Activated naive CD4-positive, alpha-beta T cell treated with anti-CD3 and anti-CD28 coated beads, Interleukin-2, amount 50 U/mL, for 24 hours (primary cell): ENCODE results near the gene GPR31.

Source experiments
- H3K27ac Mint-ChIP-seq: one replicate; pipeline ENCODE4 v1.8.0; 2021; ENCODE audit warnings: mild to moderate bottlenecking, mixed read lengths
- H3K27me3 Mint-ChIP-seq: one replicate; pipeline ENCODE4 v1.8.0; 2021; ENCODE audit warnings: mixed read lengths
- H3K36me3 Mint-ChIP-seq: one replicate; pipeline ENCODE4 v1.8.0; 2021; ENCODE audit warnings: mixed read lengths
- H3K4me1 Mint-ChIP-seq: one replicate; pipeline ENCODE4 v1.8.0; 2021; ENCODE audit warnings: mixed read lengths
- H3K4me3 Mint-ChIP-seq: one replicate; pipeline ENCODE4 v1.8.0; 2021; ENCODE audit warnings: mild to moderate bottlenecking, mixed read lengths
- H3K9me3 Mint-ChIP-seq: one replicate; pipeline ENCODE4 v1.8.0; 2021; ENCODE audit warnings: mixed read lengths

GPR31 gene

GRCh38 chr6:167134448-167135328 lies 23.1 kb downstream of the GPR31 start:
- Mint-ChIP-seq H3K27ac (no peak overlapping the region), H3K27me3 (no peaks in the 10 kb centered on the region), H3K4me1 (peaks cover 5% of the 10 kb centered on the region), H3K4me3 (no peak overlapping the region), H3K9me3 (no peaks in the 10 kb centered on the region), H3K36me3 (no peaks in the 10 kb centered on the region)

- peaks cover 5% of the 10 kb centered on the region for H3K4me1 Mint-ChIP-seq
- no peaks in the 10 kb centered on the region for H3K9me3 Mint-ChIP-seq
- no peaks in the 10 kb centered on the region for H3K27me3 Mint-ChIP-seq
- H3K4me3 Mint-ChIP-seq, result no peak overlapping the region
- H3K36me3 Mint-ChIP-seq, result no peaks in the 10 kb centered on the region
- no peak overlapping the region for H3K27ac Mint-ChIP-seq
These were observed 26.8 kb downstream of the GPR31 start for GRCh38 chr6:167130712-167131684.

DNA sequence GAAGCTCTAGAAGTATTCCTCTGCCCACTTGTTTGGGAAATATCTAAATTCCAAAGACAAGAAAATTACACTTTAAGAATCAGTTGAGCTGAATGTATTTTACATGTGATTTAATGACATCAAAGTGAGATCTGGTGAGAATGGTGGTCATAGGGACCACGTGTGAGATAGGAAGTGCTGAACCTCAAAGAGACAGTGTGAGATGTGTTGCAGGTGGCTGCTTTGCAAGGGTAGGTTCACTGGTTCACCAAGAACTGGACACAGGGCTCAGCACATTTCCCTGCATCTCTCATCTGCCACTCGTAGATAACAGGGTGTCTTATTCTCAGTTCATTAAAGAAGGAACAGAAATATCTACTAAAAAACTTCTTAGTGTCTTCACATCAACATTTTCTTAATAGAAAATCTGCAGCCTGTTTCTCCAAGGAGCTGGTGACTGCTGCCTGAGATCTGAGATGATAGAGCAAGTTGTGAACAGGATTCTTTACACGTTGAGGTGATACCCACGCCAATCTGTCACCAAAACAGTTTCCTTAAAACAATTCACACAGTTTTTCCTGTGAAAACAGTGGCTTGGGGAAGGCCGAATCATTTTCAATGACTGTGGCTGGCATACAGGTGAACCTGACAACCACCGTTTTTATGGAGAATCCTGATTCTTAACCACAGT lies 27.6 kb downstream of the GPR31 start:
- H3K4me1 Mint-ChIP-seq, result peaks cover 5% of the 10 kb centered on the region
- no peaks in the 10 kb centered on the region for H3K27me3 Mint-ChIP-seq
- peak overlapping the region; percentile 2 for H3K27ac Mint-ChIP-seq
- no peak overlapping the region for H3K4me3 Mint-ChIP-seq
- no peaks in the 10 kb centered on the region for H3K36me3 Mint-ChIP-seq
- no peaks in the 10 kb centered on the region for H3K9me3 Mint-ChIP-seq

DNA sequence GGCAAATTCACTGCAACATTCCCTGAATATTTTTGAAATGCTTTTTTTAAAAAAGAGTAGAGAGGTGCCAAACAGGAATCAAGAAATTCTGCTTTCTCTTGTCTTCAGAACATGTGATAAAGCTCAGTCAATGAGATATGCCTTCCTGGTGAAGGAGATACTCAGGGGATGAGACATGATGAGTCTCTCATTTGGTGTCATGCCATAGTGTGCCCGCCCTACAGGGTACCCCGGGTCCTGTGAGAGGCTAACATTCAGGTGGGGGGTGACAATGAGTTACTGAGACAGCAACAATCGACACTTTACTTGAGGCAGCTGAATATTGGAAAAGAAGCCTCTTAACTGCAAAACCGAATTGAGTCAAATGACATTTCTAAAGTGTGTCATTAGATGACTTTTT lies 28.2 kb downstream of the GPR31 start:
- Mint-ChIP-seq H3K4me1 (peaks cover 5% of the 10 kb centered on the region), H3K9me3 (no peaks in the 10 kb centered on the region), H3K27ac (peak overlapping the region; percentile 2), H3K36me3 (no peaks in the 10 kb centered on the region), H3K27me3 (no peaks in the 10 kb centered on the region), H3K4me3 (no peak overlapping the region)

DNA sequence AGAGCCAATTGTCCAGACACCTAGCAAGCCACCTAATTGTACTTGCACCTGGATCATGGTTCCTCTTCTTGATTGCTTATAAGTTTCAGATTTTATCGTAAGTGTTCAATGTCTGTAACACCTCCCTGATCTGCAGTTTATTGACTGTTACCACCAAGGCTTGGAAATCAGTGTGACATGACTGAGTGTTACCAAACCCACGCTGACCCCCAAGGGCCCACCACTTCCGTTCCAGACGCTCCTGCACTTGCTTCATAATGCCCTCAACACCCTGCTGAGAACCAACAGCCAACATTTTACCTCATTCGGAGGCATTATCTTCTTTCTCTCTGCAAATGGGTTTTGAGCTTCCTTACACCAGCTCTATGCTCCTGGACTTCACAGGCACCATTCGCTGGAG lies 28.6 kb downstream of the GPR31 start:
- no peaks in the 10 kb centered on the region for H3K36me3 Mint-ChIP-seq
- no peaks in the 10 kb centered on the region for H3K27me3 Mint-ChIP-seq
- no peak overlapping the region for H3K4me3 Mint-ChIP-seq
- H3K9me3 Mint-ChIP-seq, result no peaks in the 10 kb centered on the region
- peaks cover 5% of the 10 kb centered on the region for H3K4me1 Mint-ChIP-seq
- H3K27ac Mint-ChIP-seq, result no peak overlapping the region

DNA sequence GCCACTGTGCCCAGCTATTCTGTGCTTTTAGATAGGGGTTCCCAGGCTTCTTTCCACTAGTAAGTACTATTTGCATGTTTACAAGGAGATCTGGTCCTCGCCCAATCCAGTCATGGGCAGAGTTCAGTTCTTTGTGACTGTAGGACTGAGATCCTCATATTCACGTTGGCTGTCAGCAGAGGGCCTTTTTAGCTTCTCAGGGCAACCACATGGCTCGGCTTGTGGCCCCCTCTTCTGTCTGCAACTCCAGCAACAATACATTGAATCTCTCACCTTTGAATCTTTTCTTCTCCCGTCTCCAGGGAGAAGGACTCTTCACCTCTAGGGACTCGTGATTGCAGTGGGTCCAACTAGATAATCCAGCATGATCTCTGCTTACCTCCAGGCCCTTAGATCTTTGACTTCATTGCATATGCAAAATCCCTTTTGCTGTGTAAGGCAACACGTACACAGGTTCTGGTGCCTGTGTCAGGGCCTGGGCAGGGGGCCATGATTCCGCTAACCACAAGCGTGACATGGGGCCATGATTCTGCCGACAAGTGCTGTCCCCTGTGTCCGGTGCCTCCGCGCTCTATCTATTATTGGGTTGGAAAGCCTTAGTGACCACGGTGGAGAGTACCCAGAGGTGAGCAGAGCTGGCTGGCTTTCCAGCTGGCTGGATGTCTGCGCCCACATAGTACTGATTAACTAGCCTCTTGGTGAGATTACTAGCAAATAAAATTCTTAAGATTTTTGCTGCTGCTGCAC lies 29.8 kb downstream of the GPR31 start:
- Mint-ChIP-seq H3K9me3 (no peaks in the 10 kb centered on the region), H3K4me1 (peaks cover 11% of the 10 kb centered on the region), H3K4me3 (no peak overlapping the region), H3K27ac (no peak overlapping the region), H3K36me3 (no peaks in the 10 kb centered on the region), H3K27me3 (no peaks in the 10 kb centered on the region)

GRCh38 chr6:167125855-167126349 lies 31.9 kb downstream of the GPR31 start:
- H3K27me3 Mint-ChIP-seq, result no peaks in the 10 kb centered on the region
- H3K4me3 Mint-ChIP-seq, result no peak overlapping the region
- H3K27ac Mint-ChIP-seq, result no peak overlapping the region
- no peaks in the 10 kb centered on the region for H3K36me3 Mint-ChIP-seq
- H3K4me1 Mint-ChIP-seq, result peaks cover 31% of the 10 kb centered on the region
- H3K9me3 Mint-ChIP-seq, result no peaks in the 10 kb centered on the region

DNA sequence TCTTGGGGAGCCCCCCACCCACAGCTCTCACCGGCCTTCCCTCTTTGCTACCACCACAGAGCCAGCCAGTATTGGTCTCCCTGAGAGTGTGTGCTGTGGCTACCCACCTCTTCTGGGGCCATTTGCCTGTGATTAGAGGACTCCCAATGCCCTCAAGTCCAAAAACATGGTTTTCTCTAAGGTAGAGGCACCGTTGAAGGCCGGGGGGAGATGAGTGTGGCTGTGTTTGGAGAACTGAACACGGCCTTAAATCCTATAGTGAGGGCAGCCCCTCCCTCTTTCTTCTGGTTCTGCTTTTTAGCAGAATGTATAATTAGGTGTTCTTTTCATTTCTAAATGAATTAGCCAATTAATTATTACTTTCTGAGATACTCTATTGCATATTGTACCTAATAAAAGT lies 32.4 kb downstream of the GPR31 start:
- no peak overlapping the region for H3K27ac Mint-ChIP-seq
- H3K4me3 Mint-ChIP-seq, result no peak overlapping the region
- no peaks in the 10 kb centered on the region for H3K36me3 Mint-ChIP-seq
- H3K27me3 Mint-ChIP-seq, result no peaks in the 10 kb centered on the region
- no peaks in the 10 kb centered on the region for H3K9me3 Mint-ChIP-seq
- H3K4me1 Mint-ChIP-seq, result peaks cover 36% of the 10 kb centered on the region

- Mint-ChIP-seq H3K27ac (no peak overlapping the region), H3K9me3 (no peaks in the 10 kb centered on the region), H3K36me3 (no peaks in the 10 kb centered on the region), H3K4me3 (no peak overlapping the region), H3K4me1 (peaks cover 38% of the 10 kb centered on the region), H3K27me3 (no peaks in the 10 kb centered on the region)
These were observed 33.0 kb downstream of the GPR31 start for GRCh38 chr6:167124753-167125152.

GRCh38 chr6:167122827-167123657 lies 34.7 kb downstream of the GPR31 start, which contains the start of gene CCR6:
CCR6 (plus strand) TSS chr6:167123096; CDS start chr6:167136135, 13,039 bp downstream.
- Mint-ChIP-seq H3K27me3 (no peaks in the 10 kb centered on the region), H3K4me3 (peak within 1 kb of the TSS; percentile 57)

DNA sequence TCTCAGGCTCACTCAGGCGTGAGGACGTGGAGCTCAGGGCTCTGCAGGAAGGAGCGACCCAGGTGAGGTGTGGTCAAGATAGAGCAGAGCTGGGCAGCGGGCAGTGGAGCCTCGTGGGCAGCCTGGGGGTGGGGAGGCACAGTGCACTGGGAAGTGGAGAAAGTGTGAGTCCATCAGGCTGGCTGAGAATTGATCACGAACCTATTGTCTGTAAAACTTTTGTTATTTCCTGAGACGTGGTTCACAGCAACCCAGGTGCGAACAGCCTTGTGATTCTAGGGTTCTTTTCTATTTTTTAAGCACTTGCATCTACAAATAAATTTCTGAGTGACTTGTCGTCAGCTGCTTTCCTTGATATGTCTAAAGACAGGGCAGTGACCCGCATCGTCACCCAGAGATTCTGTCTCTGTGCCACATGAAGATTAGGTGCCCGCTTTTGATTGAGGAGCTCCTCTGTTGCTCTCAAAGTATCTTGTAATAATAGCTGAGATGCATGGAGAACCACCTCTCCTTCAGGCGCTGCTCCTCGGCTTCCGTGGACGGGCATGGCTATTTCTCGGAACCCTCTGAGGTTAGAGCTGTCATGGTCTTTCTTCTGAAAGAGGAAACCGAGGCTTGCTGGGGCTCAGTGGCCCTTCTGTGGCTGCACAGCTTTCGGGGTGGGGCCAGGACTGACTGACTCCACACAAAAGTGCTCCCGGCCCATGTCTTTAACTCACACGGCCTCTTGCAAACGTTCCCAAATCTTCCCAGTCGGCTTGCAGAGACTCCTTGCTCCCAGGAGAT lies 35.5 kb downstream of the GPR31 start:
- no peaks in the 10 kb centered on the region for H3K36me3 Mint-ChIP-seq
- H3K9me3 Mint-ChIP-seq, result no peaks in the 10 kb centered on the region
- no peak overlapping the region for H3K27ac Mint-ChIP-seq
- H3K4me1 Mint-ChIP-seq, result peaks cover 53% of the 10 kb centered on the region
- peak overlapping the region; percentile 57 for H3K4me3 Mint-ChIP-seq
- H3K27me3 Mint-ChIP-seq, result no peaks in the 10 kb centered on the region

More at GRCh38 chr6:167122827-167123657, 34.7 kb downstream of the GPR31 start, which contains the start of gene CCR6:
- H3K9me3 Mint-ChIP-seq, result no peaks in the 10 kb centered on the region
- no peaks in the 10 kb centered on the region for H3K36me3 Mint-ChIP-seq
- H3K27ac Mint-ChIP-seq, result no peak within 1 kb of the TSS
- H3K4me1 Mint-ChIP-seq, result peaks cover 53% of the 10 kb centered on the region

DNA sequence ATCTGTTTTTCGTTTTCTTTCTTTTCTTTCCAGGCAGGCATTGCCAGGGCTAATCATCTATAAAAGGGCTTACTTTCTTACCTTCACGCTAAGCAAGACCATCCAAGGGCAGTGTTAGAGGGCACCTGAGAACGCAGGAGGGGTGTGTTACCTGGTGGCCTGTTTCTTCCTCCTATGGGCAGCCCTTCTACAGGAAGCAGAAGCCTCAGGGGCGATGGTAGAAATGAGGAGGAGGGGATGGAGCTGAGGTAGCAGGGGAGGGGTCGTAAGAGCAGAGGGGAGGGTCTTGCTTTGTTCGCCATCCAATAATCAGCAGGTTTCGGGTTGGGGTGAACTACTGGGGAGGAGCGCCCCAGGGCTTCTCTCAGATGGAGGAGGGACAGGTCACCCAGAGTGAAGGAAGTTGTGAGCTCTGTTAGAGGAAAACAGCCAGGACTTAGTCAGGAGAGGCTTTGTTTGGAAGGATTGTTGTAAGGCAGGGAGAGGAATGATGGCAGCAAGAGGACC lies 36.4 kb downstream of the GPR31 start:
- H3K4me3 Mint-ChIP-seq, result no peak overlapping the region
- H3K27ac Mint-ChIP-seq, result no peak overlapping the region
- H3K27me3 Mint-ChIP-seq, result no peaks in the 10 kb centered on the region
- H3K9me3 Mint-ChIP-seq, result no peaks in the 10 kb centered on the region
- H3K4me1 Mint-ChIP-seq, result peaks cover 53% of the 10 kb centered on the region
- H3K36me3 Mint-ChIP-seq, result no peaks in the 10 kb centered on the region

- Mint-ChIP-seq H3K4me1 (peaks cover 53% of the 10 kb centered on the region), H3K36me3 (no peaks in the 10 kb centered on the region), H3K27ac (no peak overlapping the region), H3K4me3 (no peak overlapping the region), H3K27me3 (no peaks in the 10 kb centered on the region), H3K9me3 (no peaks in the 10 kb centered on the region)
These were observed 37.2 kb downstream of the GPR31 start for GRCh38 chr6:167120583-167120903.
